Fibroblast of peridontal ligament (primary cell): ENCODE measurements around the gene CNNM2.

Source experiments
- DNase-seq: peaks from one replicate; pipeline ENCODE4 v3.0.0-alpha.2; 2010; ENCODE audit errors: extremely low read depth

Gene CNNM2

GRCh38 chr10:103077020-103077419, 158.9 kb downstream of the CNNM2 start:
- no peak for DNase-seq

GRCh38 chr10:103077491-103078308, 159.6 kb downstream of the CNNM2 start:
- DNase-seq, result no peak

GRCh38 chr10:103078309-103078615, 160.2 kb downstream of the CNNM2 start:
- no peak for DNase-seq

GRCh38 chr10:103078676-103079075, 160.6 kb downstream of the CNNM2 start:
- no peak for DNase-seq

GRCh38 chr10:103079100-103079499, 161.0 kb downstream of the CNNM2 start:
- DNase-seq, result no peak

- no peak for DNase-seq
Measured at GRCh38 chr10:103079946-103080345, 161.9 kb downstream of the CNNM2 start.

GRCh38 chr10:103080891-103081581, 162.9 kb downstream of the CNNM2 start:
- DNase-seq, result no peak

- no peak for DNase-seq
Measured at GRCh38 chr10:103082683-103083082, 164.6 kb downstream of the CNNM2 start.

- no peak for DNase-seq
Measured at GRCh38 chr10:103083266-103083976, 165.3 kb downstream of the CNNM2 start.

- DNase-seq, result no peak
Measured at GRCh38 chr10:103083977-103084320, 165.9 kb downstream of the CNNM2 start.

GRCh38 chr10:103086261-103086660, 168.2 kb downstream of the CNNM2 start:
- peak; percentile 28 for DNase-seq

- DNase-seq, result no peak
Measured at GRCh38 chr10:103086799-103087198, 168.7 kb downstream of the CNNM2 start.

- DNase-seq, result no peak
Measured at GRCh38 chr10:103089493-103089892, 171.4 kb downstream of the CNNM2 start.

GRCh38 chr10:103090911-103091310, 172.8 kb downstream of the CNNM2 start:
- DNase-seq, result no peak

- DNase-seq, result no peak
Measured at GRCh38 chr10:103095005-103095404, 176.9 kb downstream of the CNNM2 start.

GRCh38 chr10:103096130-103096529, 178.0 kb downstream of the CNNM2 start:
- no peak for DNase-seq

GRCh38 chr10:103098240-103098639, 180.1 kb downstream of the CNNM2 start:
- DNase-seq, result no peak

GRCh38 chr10:103100620-103101019, 182.5 kb downstream of the CNNM2 start:
- no peak for DNase-seq

GRCh38 chr10:103102195-103102594, 184.1 kb downstream of the CNNM2 start:
- peak; percentile 49 for DNase-seq

- no peak for DNase-seq
Measured at GRCh38 chr10:103103989-103104388, 185.9 kb downstream of the CNNM2 start.

- DNase-seq, result no peak
Measured at GRCh38 chr10:103104721-103105120, 186.6 kb downstream of the CNNM2 start.

GRCh38 chr10:103105462-103105861, 187.4 kb downstream of the CNNM2 start:
- no peak for DNase-seq

GRCh38 chr10:103106539-103106938, 188.4 kb downstream of the CNNM2 start:
- DNase-seq, result no peak
